HL-60 (cell line): ENCODE results near the gene BABAM2.

Source experiments
- CTCF ChIP-seq: IDR thresholded peaks from one replicate; pipeline ENCODE4 v1.5.1; 2011; ENCODE audit warnings: low read length, control low read depth, inconsistent platforms; ENCODE audit not compliant: insufficient read depth
- GABPA ChIP-seq: IDR thresholded peaks from 2 replicates; pipeline ENCODE4 v1.6.1; 2012; ENCODE audit warnings: low read depth

- TF ChIP-seq GABPA (no peak), CTCF (no peak)
Observed at GRCh38 chr2:28339516-28340175, 449.1 kb downstream of the BABAM2 start.
